ENCODE data around the gene CHAC1.

CHAC1 gene

DNA sequence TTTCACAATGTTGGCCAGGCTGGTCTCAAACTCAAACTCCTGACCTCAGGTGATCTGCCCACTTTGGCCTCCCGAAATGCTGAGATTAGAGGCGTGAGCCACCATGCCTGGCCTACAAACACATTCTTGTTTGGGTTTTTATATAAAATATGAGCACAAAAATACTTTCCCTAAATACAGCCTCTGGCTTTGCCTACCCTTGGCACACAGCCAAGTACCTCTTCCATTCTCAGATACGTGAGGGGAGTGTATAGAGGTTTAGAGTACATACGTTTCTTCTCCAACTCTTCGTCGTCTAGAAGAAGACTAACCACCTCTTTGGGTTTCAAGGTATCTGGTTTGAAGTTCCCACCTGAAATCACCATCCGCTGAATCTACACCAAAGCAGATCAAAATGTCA is 33.5 kb downstream of the CHAC1 start:
- DNase-seq (ENCODE audit: low spot score), result no peak

DNA sequence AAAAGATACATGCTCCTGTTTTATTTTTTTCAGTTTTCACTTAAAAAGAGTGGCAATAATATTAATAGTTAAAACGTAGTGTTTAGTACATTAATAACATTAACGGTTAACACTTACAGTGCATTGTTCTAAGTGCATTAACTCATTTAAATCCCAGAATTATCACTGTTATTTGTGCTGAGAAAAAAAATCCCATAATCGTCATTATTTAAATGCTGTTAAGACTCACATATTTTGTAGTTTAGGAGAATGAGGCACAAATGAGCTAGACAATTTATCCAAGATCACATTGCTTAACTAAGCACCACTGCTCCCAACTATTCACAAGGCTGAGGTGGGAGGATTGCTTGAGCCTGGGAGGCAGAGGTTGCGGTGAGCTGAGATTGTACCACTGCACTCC is 34.9 kb downstream of the CHAC1 start:
- no peak for DNase-seq (ENCODE audit: low spot score)

DNA sequence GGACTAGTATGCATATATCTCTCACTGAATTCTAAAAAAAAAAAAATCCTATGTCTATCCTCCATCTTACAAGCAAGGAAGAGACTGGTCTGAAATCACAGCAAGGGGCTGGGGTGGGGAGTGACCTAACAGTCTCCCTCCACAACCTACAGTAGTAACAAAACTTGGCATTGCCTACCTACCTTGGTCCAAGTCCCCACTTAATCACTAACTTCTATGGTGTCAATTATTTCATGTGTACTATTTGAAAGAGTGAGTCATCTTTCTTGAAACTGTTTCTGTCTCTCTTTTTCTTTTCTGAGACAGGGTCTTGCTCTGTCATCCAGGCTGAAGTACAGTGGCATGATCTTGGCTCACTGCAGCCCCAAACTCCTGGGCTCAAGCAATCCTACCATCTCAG is 36.8 kb downstream of the CHAC1 start:
- DNase-seq (ENCODE audit: low spot score), result no peak

DNA sequence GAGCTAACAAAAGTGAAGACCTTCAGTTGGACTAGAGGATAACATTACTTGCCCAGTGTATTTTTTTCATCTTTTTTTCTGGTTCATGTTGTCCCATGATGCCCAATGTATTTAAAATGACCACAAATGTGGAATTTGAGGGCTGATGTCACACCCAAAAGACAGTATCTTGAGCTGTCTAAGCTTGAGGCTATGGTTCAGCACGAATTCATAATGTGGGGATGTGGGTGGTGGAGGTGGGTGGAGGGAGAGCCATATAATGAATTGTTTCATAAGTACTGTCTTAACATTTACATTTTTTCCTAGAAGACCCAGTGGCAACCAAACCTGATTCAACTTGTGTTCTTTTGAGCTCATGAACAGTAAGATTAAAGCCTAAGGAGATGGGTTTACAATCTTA is 37.5 kb downstream of the CHAC1 start:
- no peak for DNase-seq (ENCODE audit: low spot score)

DNA sequence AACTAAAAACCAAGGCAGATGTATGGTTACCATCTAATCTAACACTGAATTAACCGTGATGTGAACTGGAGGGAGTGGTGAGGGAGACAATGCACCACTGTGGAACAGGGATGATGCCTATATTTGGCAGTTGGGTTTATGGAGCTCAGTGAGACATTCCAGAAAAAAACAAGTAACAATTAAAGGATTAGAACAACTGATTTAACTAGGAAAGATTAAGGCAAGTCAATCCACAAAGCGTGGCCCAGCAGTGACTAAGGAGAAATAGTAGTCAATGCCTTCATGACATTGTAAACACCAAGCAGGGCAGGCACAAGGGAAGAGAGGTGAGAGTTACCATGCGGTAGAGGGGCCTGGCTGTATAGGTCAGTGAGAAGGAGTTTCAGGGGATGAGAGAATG is 38.1 kb downstream of the CHAC1 start:
- no peak for DNase-seq (ENCODE audit: low spot score)

DNA sequence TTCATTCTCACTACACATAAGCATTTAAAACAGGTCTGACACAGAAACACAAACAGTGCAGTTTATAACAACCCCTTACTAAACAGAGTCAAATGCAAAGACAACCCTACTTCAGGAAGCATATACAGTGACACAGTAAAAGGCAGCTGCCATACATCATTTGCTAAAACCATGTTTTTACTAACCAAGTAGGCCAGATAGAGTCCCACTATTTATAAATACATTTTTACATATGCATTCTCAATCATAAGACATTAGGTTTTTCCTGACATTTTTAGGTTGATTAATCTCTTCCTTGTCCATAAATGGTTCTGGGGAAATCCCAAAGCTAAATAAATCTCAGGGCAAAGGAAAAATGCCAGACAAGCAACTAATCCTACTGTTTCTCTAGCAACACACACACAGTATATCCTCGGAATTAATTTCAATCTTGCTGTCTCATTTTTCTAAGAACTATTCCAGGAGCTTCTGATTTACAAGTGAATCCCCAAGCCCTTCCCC is 39.0 kb downstream of the CHAC1 start:
- DNase-seq (ENCODE audit: low spot score), result no peak

DNA sequence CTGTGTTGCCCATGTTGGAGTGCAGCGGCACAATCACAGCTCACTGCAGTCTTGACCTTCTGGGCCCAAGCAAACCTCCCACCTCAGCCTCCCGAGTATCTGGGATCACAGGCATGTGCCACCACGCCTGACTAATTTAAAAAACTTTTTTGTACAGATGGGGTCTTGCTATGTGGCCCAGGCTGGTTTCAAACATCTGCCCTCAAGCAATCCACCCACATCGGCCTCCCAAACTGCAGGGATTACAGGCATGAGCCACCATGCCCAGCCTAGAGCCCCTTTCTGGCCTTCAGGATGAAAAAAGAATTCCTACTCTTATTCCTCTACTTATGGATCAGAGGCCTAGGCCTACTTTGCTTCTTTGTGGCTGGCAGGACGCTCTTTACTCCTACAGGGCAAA is 39.6 kb downstream of the CHAC1 start:
- DNase-seq (ENCODE audit: low spot score), result no peak

DNA sequence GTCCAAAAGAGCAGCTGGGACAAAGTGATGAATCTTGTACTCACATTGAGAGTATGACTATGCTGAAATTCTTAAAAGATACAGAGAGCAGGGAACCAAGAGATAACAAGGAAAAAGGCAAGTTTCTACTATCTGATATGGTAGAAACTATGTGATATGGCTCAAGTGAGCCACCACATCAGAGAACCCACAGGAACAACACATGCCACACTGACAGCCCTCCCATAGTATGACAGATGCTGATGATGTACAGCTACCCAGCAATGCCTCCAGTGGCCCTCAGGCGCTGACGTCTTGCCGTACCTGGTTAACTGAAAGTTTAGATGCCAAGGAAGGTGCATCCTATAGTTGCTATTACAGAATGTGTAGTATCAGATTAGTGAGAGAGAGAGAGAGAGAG is 42.4 kb downstream of the CHAC1 start:
- DNase-seq (ENCODE audit: low spot score), result no peak

DNA sequence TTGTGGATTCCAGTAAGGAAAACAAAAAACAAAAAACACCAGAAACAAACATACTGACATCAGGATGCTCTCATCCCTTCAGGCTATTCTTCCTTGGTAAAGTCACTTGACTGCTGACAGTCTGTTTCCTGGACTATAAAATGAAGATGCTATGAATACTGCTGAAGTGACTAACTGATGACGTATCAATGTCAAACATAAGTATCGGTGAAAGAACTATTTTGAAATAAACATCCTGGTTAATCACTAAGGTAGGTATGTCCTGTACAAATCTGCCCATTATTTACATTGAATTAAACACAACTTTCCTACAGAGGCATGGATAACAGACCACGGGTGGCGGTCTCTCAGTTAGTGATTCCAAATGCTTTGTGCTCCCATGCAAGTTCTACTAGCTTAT is 45.9 kb downstream of the CHAC1 start:
- no peak for DNase-seq (ENCODE audit: low spot score)

DNA sequence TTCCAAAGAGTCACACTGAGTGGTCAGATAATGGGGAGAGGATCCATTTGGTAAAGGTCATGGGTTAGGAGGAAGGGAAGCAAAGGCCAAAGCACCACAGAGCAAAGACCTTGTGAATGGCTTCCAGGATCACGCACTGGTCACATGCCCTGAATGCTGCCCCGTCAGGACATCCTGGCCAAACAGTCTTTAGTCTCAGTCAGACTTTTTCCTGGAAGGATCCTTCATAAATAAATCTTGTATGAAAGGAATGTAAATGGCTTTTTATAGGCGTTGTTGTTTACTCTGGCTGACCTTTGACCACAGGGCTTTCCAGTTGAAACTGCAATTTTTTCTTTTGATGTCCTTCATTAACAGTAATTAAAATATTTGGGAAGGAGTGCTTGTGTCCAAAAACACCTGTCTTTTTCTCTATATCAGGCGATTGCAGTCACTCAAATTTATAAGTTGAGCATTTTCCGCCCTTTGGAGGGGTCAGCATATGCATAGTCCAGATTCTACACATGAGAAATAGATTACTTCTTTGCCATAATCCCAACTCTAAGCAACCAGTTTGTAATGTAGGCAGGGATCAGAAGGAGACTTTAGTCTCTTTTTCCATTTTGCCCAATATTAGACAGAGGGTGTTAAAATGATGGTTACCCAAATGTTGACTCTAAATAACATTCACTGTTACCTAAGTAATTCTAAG is 48.4 kb downstream of the CHAC1 start:
- no peak for DNase-seq (ENCODE audit: low spot score)

DNA sequence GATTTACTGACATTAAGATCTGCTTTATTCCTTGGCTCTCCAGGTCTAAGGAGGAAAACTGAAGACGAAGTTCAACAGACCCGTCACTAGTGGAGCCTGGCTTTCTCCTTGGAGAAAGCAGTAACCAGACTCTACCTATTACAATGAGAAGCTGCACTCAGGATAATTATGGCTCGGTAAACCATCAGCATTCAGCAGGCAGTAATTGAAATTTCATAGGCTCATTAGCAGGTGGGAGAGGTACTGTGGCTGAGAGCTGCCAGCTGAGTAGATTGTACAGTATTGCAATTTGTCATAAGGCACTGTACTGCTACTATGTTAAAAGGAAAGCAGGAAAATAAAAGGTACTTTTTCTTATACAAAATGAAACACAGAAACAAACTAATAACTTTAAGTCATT is 51.2 kb downstream of the CHAC1 start:
- DNase-seq (ENCODE audit: low spot score), result no peak
